Kidney capillary endothelial cell (primary cell): ENCODE results near the gene MIPOL1.

ENCODE experiments used
- DNase-seq: peaks from one replicate; pipeline ENCODE4 v3.0.0-alpha.2; 2018; ENCODE audit warnings: low spot score

MIPOL1 gene

GRCh38 chr14:37597914-37598746, 400.4 kb downstream of the MIPOL1 start:
- DNase-seq = no peak

- no peak for DNase-seq
Measured at GRCh38 chr14:37598747-37599506, 401.2 kb downstream of the MIPOL1 start.

- DNase-seq = no peak
Measured at GRCh38 chr14:37599507-37600368, 402.0 kb downstream of the MIPOL1 start.

GRCh38 chr14:37600880-37601741, 403.4 kb downstream of the MIPOL1 start:
- no peak for DNase-seq

GRCh38 chr14:37601865-37602264, 404.1 kb downstream of the MIPOL1 start:
- DNase-seq = no peak
